Small intestine (tissue), 7 donors: ENCODE data around the gene SLC7A6OS. TPM values are rescaled to one million over a fixed set of nuclear protein-coding genes. Genes with fewer than 3 reads are reported as not detected.

ENCODE experiments used
- DNase-seq, 2 donors: peaks; one replicate each; pipeline versions ENCODE4 v3.0.0 to v3.0.0-alpha.2; 2013
- FAIRE-seq: peaks from 2 replicates; lab custom pipeline; 2012; peaks lifted over from hg19 to GRCh38; lab: Jason Lieb, UNC
- H3K27ac ChIP-seq, 3 donors: one replicate each; pipeline ENCODE4 v1.5.1; 2013; ENCODE audit warnings: low read length in 2 of 3, mild to moderate bottlenecking in 2 of 3, control low read depth in 1 of 3, inconsistent platforms in 1 of 3, low read depth in 1 of 3, moderate library complexity in 1 of 3
- H3K27me3 ChIP-seq, 3 donors: one replicate each; pipeline ENCODE4 v1.6.1; 2013; ENCODE audit warnings: low read length in 3 of 3, inconsistent platforms in 1 of 3; ENCODE audit not compliant: control insufficient read depth in 3 of 3, insufficient read depth in 3 of 3
- H3K36me3 ChIP-seq, 3 donors: one replicate each; pipeline ENCODE4 v1.6.1; 2013; ENCODE audit warnings: low read length in 3 of 3, inconsistent platforms in 1 of 3, low read depth in 1 of 3, mild to moderate bottlenecking in 1 of 3, moderate library complexity in 1 of 3; ENCODE audit not compliant: control insufficient read depth in 3 of 3, insufficient read depth in 2 of 3
- H3K4me1 ChIP-seq, 3 donors: one replicate each; pipeline ENCODE4 v1.6.1; 2013; ENCODE audit warnings: low read length in 2 of 3, inconsistent platforms in 1 of 3, low read depth in 1 of 3, mild to moderate bottlenecking in 1 of 3, moderate library complexity in 1 of 3; ENCODE audit not compliant: control insufficient read depth in 3 of 3, insufficient read depth in 2 of 3
- H3K4me3 ChIP-seq, 3 donors: one replicate each; pipeline ENCODE4 v1.5.1; 2013; ENCODE audit warnings: low read length in 3 of 3, control low read depth in 1 of 3, inconsistent platforms in 1 of 3, low read depth in 1 of 3, mild to moderate bottlenecking in 1 of 3, moderate library complexity in 1 of 3
- H3K9me3 ChIP-seq, 2 donors: one replicate each; pipeline ENCODE4 v1.6.1; 2013; ENCODE audit warnings: low read depth in 1 of 2, low read length in 1 of 2; ENCODE audit not compliant: control insufficient read depth in 2 of 2, insufficient read depth in 1 of 2
- WGBS, 3 donors: extraction: QIAGEN DNeasy Blood & Tissue Kit; methylation state at CpG; one replicate each; pipeline ENCODE4 v1.1.7; 2013; 5-methylcytosine and 5-hydroxymethylcytosine counted together
- polyA plus RNA-seq, 4 donors: library from polyadenylated mRNA; stranded (reverse) in 3 of 4; unstranded in 1 of 4; fragments of 200-250 nt in 3 of 4; fragments of 120-200 nt in 1 of 4; gene quantifications; one replicate each; pipeline versions ENCODE4 v1.2.1 to v1.2.3, GENCODE V29; 2013
- donor health status: healthy with polysubstance abuse.
- donor health status: control.
- donor health status: control.
- donor health status: Bipolar disorder and iron deficiency.
- donor health status: healthy.

The SLC7A6OS gene
- polyA plus RNA-seq, 4 donors, result 3.8 to 16.7 (median 5.9) TPM

- peaks cover 0 to 38% (median 2%) of the 10 kb centered on the region in 3 donors for H3K4me1 ChIP-seq
- 2 to 5% (median 5%) methylated on average over 23 of the region's 23 CpGs for WGBS, 3 donors
- no peak for FAIRE-seq
- H3K27me3 ChIP-seq, result no peaks in the 10 kb centered on the region
- H3K27ac ChIP-seq, result peak overlapping the region; percentile 82 to 98 (median 86)
- peaks cover 0 to 10% (median 0%) of the 10 kb centered on the region in 3 donors for H3K36me3 ChIP-seq
- peak overlapping the region; percentile 59 to 85 (median 82) for H3K4me3 ChIP-seq
- DNase-seq, result peak; percentile 83 to 87
- no peaks in the 10 kb centered on the region for H3K9me3 ChIP-seq
These were observed 45.4 kb downstream of the SLC7A6OS start for GRCh38 chr16:68265078-68265920.

- Histone ChIP-seq H3K27ac (peak within 1 kb of the TSS; percentile 85 to 98 (median 86)), H3K27me3 (no peaks in the 10 kb centered on the region), H3K4me1 (peaks cover 0 to 35% (median 2%) of the 10 kb centered on the region in 3 donors), H3K4me3 (peak within 1 kb of the TSS; percentile 69 to 85 (median 82)), H3K9me3 (no peaks in the 10 kb centered on the region), H3K36me3 (peaks cover 0 to 19% (median 5%) of the 10 kb centered on the region in 3 donors)
- FAIRE-seq, result no peak
- 0 to 1% (median 0%) methylated on average over 74 to 123 of the region's 123 CpGs for WGBS, 3 donors
- peak; percentile 63 to 83 for DNase-seq
These were observed 46.3 kb downstream of the SLC7A6OS start, which contains the start of gene SLC7A6 for GRCh38 chr16:68264128-68265077. Gene SLC7A6, plus strand, starts transcription at chr16:68264526. Its CDS starts 10,201 bp downstream, at chr16:68274727.

GRCh38 chr16:68263559-68264127 lies 47.1 kb downstream of the SLC7A6OS start:
- Histone ChIP-seq H3K36me3 (peaks cover 0 to 27% (median 5%) of the 10 kb centered on the region in 3 donors), H3K4me3 (peak overlapping the region; percentile 69 to 85 (median 82)), H3K27me3 (no peaks in the 10 kb centered on the region), H3K4me1 (peaks cover 0 to 34% (median 2%) of the 10 kb centered on the region in 3 donors), H3K9me3 (no peaks in the 10 kb centered on the region), H3K27ac (peak overlapping the region; percentile 85 to 98 (median 86))
- DNase-seq (no peak), FAIRE-seq (no peak)
- 35 to 37% (median 36%) methylated on average over 11 of the region's 11 CpGs for WGBS, 3 donors

- WGBS, 3 donors, result 94 to 97% (median 95%) methylated on average over 27 of the region's 27 CpGs
- no peaks in the 10 kb centered on the region for H3K27me3 ChIP-seq
- no peak for DNase-seq
- no peaks in the 10 kb centered on the region for H3K9me3 ChIP-seq
- H3K4me3 ChIP-seq, result no peak overlapping the region
- H3K36me3 ChIP-seq, result peaks cover 0 to 57% (median 6%) of the 10 kb centered on the region in 3 donors
- no peak for FAIRE-seq
- peaks cover 3 to 31% (median 4%) of the 10 kb centered on the region in 3 donors for H3K4me1 ChIP-seq
- H3K27ac ChIP-seq, result no peak overlapping the region
These were observed 51.5 kb downstream of the SLC7A6OS start for GRCh38 chr16:68259007-68259825.

GRCh38 chr16:68257906-68258800 lies 52.6 kb downstream of the SLC7A6OS start:
- 37 to 59% (median 53%) methylated on average over 13 of the region's 13 CpGs for WGBS, 3 donors
- no peaks in the 10 kb centered on the region for H3K9me3 ChIP-seq
- DNase-seq (peak; percentile 68 to 92), FAIRE-seq (no peak)
- no peak overlapping the region for H3K4me3 ChIP-seq
- peaks cover 3 to 23% (median 4%) of the 10 kb centered on the region in 3 donors for H3K4me1 ChIP-seq
- H3K27me3 ChIP-seq, result no peaks in the 10 kb centered on the region
- peak overlapping the region in 2 of 3 donors; percentile 64 to 77 for H3K27ac ChIP-seq
- peaks cover 0 to 66% (median 6%) of the 10 kb centered on the region in 3 donors for H3K36me3 ChIP-seq

- FAIRE-seq, result no peak
- DNase-seq, result peak; percentile 33 to 53
- WGBS, 3 donors, result 36 to 64% (median 48%) methylated on average over 6 of the region's 6 CpGs
- H3K36me3 ChIP-seq, result peaks cover 0 to 74% (median 6%) of the 10 kb centered on the region in 3 donors
- H3K27ac ChIP-seq, result peak overlapping the region in 2 of 3 donors; percentile 64 to 77
- H3K9me3 ChIP-seq, result no peaks in the 10 kb centered on the region
- peaks cover 3 to 22% (median 4%) of the 10 kb centered on the region in 3 donors for H3K4me1 ChIP-seq
- no peak overlapping the region for H3K4me3 ChIP-seq
- H3K27me3 ChIP-seq, result no peaks in the 10 kb centered on the region
These were observed 53.4 kb downstream of the SLC7A6OS start for GRCh38 chr16:68257251-68257905.
